Thyroid gland (tissue), 4 donors: ENCODE measurements around the gene C10orf120.

Source experiments
- POLR2A ChIP-seq, 2 donors: fragments of 450-650 bp; IDR thresholded peaks; one replicate each; pipeline ENCODE4 v1.6.1; 2017; ENCODE audit warnings: antibody characterized with exemption in 2 of 2, mild to moderate bottlenecking in 2 of 2, moderate library complexity in 1 of 2
- TF ChIP-seq, protein P1 (sequence below), 6 experiments: fragments of 200-600 bp in 3 of 6; fragments of 450-650 bp in 3 of 6; sonication (generic) in 3 of 6; IDR thresholded peaks; one replicate each; pipeline ENCODE4 v1.5.1; 2016 to 2019; ENCODE audit warnings: antibody characterized with exemption in 6 of 6, mild to moderate bottlenecking in 2 of 6, inconsistent platforms in 1 of 6, moderate library complexity in 1 of 6

DNA sequence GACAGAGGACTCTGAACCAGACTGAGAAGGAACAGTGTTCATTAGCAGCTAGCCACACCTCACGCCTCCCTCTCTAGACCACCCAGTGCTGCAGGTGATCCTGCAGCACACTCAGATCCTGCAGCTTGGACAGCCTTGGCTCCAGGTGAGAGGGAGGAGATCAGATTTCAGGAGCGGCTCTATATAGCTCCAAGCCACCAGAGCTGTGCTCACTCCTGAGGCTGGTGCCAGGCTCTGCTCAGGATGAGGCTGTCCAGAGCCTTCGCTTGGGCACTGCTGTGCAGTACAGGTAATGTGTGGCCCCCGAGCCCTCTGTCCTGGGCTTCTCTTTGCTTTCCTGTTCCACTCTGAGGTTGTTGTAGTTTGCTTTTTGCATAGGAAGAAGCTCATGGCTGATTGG is 42.4 kb downstream of the C10orf120 start:
- TF ChIP-seq, protein P1, sequence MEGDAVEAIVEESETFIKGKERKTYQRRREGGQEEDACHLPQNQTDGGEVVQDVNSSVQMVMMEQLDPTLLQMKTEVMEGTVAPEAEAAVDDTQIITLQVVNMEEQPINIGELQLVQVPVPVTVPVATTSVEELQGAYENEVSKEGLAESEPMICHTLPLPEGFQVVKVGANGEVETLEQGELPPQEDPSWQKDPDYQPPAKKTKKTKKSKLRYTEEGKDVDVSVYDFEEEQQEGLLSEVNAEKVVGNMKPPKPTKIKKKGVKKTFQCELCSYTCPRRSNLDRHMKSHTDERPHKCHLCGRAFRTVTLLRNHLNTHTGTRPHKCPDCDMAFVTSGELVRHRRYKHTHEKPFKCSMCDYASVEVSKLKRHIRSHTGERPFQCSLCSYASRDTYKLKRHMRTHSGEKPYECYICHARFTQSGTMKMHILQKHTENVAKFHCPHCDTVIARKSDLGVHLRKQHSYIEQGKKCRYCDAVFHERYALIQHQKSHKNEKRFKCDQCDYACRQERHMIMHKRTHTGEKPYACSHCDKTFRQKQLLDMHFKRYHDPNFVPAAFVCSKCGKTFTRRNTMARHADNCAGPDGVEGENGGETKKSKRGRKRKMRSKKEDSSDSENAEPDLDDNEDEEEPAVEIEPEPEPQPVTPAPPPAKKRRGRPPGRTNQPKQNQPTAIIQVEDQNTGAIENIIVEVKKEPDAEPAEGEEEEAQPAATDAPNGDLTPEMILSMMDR (IDR thresholded peaks at IDR 0.05), result no peak
- no peak for TF ChIP-seq POLR2A (IDR thresholded peaks at IDR 0.05)
